ENCODE results near the gene TFF3. TPM values are rescaled to one million over a fixed set of nuclear protein-coding genes. Genes with fewer than 3 reads are reported as not detected.

TFF3 gene
- total RNA-seq, 1 donor from 2014 or later: 6.1 TPM

DNA sequence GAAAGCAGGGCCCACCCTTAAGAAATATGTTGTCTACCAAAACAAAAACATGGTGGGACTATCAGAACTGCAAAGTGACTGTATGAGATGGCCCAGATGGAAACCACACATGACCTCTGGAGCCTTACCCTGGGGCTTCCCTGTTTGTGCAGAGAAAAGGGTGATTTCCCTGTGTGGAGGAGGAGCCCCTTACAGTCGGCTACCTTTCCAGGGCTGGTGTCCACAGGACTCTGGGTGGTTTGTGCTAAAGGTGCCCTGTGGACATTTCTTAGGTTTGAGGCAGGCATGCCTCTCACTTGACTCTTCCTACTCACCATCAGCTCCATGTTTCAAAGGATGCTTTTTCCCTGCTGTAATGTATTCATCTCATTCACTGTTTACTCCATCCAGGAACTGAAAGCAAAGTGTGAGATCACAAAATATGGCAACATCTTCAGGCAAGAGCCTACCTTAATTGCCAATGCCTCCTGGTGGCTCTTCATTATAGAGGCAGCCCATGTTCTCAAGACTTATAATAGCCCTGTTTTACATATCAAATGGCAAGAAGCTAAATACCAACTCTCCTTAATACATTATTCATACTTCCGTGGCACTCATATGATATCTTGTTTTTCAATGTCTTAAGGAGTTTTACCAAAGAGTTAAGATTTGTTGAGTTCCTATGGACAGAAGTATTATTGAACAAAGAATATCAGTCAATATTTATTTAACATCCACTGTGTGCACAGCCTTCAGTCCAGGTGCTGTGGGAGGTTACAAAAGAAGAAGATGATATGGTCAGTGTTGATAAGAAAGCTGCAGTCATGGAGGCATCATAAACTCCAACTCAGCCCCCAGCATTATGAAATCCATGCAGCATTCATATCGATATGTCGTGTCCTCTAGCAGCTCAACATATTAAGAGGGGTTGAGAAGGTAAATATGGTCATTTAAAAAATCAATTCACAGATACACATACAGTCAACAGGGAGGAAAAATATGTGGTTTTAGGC is 15.5 kb upstream of the TFF3 start:
- DNase-seq (ENCODE audit: low spot score) (no peak), ATAC-seq (no peak)
- intact Hi-C loops (cut with DNase I): no loop called here

DNA sequence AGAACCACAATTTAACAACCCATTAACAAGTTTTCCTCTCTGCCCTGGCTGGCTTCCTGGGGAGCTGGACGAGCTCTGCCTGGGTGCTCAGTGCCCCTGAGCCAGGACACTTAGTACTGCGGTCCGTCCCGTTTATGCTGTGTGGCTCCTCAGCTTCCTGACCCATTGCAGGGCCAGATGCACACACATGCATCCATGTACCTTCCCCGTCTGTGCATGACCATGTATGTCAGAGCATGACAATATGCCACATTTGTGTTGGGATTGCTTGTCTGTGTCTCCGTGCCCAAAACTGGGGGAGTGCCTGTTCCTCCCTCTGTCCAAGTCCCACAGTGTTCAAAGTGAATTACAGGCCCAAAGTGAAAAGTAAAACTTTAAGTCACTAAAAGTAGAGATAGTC is 9.7 kb upstream of the TFF3 start:
- intact Hi-C loops (cut with DNase I): no loop called here
- DNase-seq (ENCODE audit: low spot score) (no peak), ATAC-seq (no peak)

DNA sequence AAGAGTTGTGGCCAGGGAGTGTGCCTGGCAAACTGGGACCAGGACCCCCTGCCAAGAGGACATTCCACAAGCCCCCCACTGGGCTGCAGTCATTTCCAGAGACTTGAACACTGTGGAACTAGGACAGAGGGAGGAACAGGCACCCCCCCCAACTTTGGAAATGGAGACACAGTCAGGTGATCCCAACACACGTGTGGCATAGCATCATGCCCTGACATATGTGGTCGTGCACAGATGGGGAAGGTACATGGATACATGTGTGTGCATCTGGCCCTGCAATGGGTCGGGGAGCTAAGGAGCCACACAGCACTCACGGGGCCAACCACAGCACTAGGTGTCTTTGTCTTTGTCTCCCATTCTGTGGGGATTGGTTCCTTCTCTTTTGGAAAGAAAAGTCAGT is 6.6 kb upstream of the TFF3 start:
- intact Hi-C loops (cut with DNase I): no loop called here
- ATAC-seq (no peak), DNase-seq (ENCODE audit: low spot score) (no peak)

GRCh38 chr21:42321231-42321630 is 6.0 kb upstream of the TFF3 start:
- DNase-seq (ENCODE audit: low spot score): no peak
- ATAC-seq: no peak
- intact Hi-C loops (cut with DNase I): no loop called here

DNA sequence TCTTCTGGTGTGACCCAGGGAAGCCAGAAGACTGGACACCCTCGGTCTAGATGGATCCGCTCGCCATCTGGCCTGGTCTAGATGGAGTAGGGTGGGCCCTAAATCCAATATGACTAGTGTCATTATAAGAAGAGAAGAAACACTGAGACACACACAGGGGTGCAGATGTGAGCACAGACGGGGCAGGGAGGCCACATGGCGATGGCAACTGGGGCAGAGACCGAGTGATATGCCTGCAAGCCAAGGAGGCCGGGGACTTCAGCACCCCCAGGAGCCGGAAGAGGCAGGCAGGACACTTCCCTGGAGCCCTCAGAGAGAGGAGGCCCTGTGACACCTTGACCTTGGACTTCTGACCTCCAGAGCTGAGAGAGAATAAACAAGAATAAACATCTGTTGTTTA is 5.6 kb upstream of the TFF3 start:
- no peak for ATAC-seq
- DNase-seq (ENCODE audit: low spot score): no peak
- intact Hi-C loops (cut with DNase I): no loop called here

- ATAC-seq (no peak), DNase-seq (ENCODE audit: low spot score) (no peak)
- intact Hi-C loops (cut with DNase I): no loop called here
Observed at GRCh38 chr21:42319851-42320572, 4.8 kb upstream of the TFF3 start.

- DNase-seq (ENCODE audit: low spot score) (no peak), ATAC-seq (no peak)
- intact Hi-C loops (cut with DNase I): no loop called here
Observed at GRCh38 chr21:42319376-42319775, 4.2 kb upstream of the TFF3 start.

GRCh38 chr21:42317826-42318746 is 2.9 kb upstream of the TFF3 start:
- DNase-seq (ENCODE audit: low spot score) (no peak), ATAC-seq (no peak)
- intact Hi-C loops (cut with DNase I): no loop called here

DNA sequence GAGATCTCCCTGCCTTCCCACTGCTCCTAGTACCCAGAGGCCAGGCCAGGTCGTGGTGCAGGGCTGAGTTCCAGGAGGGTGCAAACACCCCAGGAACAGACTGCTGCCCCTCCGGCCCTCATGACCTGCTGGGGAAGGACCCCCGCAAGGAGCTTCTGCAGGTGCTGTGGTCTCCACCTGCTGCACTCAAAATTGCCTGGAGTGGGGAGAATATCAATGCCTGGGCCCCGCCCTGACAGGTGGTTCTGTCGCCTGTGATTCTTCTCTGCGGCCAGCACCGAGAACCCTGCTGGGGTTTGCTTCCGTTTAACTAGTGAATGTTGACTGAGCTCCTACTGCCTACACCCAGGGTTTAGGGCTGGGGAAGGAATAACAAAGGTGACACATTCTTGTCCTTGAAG is 2.1 kb upstream of the TFF3 start:
- DNase-seq (ENCODE audit: low spot score) (no peak), ATAC-seq (no peak)
- intact Hi-C loops (cut with DNase I): no loop called here

DNA sequence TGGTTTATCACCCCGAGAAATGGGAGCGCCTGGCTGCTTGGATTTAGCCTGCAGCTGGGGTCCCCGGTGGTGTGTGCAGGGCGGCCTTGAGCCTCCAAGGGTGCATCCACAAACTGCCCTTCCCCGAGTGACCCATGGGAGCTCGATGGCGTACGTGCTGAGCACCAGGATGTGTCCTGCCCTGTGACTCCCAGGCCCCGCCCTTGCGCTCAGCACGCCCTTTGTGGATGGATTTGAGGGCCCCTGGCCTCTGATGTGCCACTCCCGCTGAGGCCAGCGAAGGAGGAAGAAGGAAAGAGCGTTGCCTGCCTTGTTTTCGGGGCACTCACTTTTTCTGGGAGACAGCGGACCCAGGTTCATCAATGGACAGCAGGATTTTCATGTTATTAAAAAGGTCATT is 1.7 kb upstream of the TFF3 start:
- intact Hi-C loops (cut with DNase I): no loop called here
- no peak for ATAC-seq
- no peak for DNase-seq (ENCODE audit: low spot score)

- ATAC-seq (peak; percentile 1), DNase-seq (ENCODE audit: low spot score) (no peak)
- intact Hi-C loops (cut with DNase I): no loop called here
Observed at GRCh38 chr21:42314616-42315295, 453 bp downstream of the TFF3 start.

GRCh38 chr21:42313501-42313969 is 1.7 kb downstream of the TFF3 start:
- intact Hi-C loops (cut with DNase I): no loop called here
- ATAC-seq: no peak
- DNase-seq (ENCODE audit: low spot score): no peak

DNA sequence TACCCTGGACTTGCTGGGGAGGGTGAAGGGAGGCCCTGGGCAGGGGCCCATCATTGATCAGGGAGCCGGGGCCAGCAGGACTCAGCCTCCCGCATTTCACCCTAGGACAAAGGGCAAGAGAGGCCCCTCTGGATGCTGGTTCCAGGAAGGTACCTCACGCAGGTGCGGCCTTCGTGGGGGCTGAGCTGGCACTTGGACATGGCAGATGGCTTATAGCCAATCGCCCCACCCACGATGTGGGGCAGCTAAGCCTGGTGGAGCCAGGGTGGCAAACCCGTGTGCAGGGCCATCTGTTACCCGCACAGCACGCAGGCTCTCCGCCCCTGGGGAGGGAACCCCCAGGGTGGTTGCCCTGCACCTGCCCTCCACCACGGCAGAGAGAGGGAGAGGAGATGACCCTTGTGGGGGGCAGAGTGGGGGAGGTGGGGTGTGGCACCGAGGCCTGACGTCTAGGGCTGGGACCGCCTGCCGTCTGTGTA is 2.5 kb downstream of the TFF3 start:
- intact Hi-C loops (cut with DNase I): no loop called here
- ATAC-seq (no peak), DNase-seq (ENCODE audit: low spot score) (no peak)

DNA sequence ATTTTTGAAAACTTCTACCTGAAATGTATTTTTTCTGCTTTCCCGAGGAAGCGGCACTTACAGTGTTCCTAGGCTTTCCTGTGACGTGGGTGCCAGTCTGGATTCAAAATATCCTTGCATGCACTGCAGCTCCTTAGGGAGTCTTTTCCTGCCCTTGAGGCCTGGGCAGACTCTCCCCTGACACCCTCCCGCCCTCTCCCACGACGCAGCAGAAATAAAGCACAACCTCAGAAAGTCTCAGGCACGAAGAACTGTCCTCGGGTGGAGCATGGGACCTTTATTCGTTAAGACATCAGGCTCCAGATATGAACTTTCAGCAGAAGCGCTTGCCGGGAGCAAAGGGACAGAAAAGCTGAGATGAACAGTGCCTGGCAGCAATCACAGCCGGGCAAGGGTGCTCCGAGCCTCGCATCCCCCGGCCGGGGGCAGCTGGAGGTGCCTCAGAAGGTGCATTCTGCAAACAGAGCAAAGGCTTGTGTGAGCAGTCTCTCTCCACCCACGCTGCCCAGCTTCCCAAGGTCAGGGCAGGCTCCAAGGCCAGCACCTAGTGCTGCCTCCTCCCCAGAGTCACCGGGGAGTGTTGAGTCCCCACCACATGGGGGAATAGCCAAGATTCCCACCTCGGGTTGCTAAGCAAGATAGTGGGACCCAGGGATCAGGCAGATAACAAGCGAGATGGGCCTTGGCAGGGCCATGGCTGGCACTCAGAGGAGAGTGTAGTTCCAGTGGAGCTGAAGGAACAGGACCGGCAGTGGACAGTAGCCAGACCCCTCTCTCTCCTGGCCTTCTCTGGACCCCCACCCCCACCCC is 3.2 kb downstream of the TFF3 start:
- ATAC-seq (no peak), DNase-seq (ENCODE audit: low spot score) (no peak)
- intact Hi-C loops (cut with DNase I): no loop called here

- ATAC-seq (no peak), DNase-seq (ENCODE audit: low spot score) (no peak)
- intact Hi-C loops (cut with DNase I): no loop called here
Observed at GRCh38 chr21:42311160-42311559, 4.0 kb downstream of the TFF3 start.

GRCh38 chr21:42310411-42311001 is 4.7 kb downstream of the TFF3 start:
- ATAC-seq (peak; percentile 9), DNase-seq (ENCODE audit: low spot score) (no peak)
- intact Hi-C loops (cut with DNase I): no loop called here

DNA sequence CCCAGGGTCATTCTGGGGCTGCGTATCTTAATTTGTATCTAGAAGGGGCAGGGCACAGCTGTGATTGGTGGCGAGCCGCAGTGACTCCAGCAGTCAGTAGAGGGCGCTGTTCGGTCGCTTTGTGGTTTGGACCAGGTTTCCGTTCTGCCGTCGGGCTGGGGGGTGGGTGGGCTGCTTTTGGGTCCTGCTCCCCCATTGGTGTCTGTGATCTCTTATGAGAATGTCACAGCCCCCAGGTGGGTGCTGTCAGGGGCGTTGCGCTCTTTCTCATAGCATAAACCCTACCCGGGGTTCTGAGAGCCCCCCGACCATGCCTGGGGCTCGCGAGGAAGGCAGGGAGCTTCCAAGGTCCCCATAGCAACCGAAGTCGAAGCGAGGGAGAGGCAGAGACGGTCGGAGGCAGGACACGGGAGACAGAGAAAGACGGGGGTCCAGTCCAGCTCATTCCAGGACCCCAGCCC is 5.4 kb downstream of the TFF3 start:
- intact Hi-C loops (cut with DNase I): no loop called here
- DNase-seq (ENCODE audit: low spot score) (no peak), ATAC-seq (peak; percentile 57)
